Naive B cell (primary cell): ENCODE results near the gene VEGFA. TPM values are rescaled to one million over a fixed set of nuclear protein-coding genes. Genes with fewer than 3 reads are reported as not detected.

Experiments
- ATAC-seq, 2 donors: fragments of 150-1000 bp; cut with Tn5 transposase; 2 replicates each; pipeline ENCODE4 v1.10.0; 2021; ENCODE audit warnings: low read depth in 2 of 2, mild to moderate bottlenecking in 2 of 2, moderate library complexity in 2 of 2
- DNase-seq: peaks from one replicate; pipeline ENCODE4 v3.0.0; 2022
- H3K27ac Mint-ChIP-seq, 6 donors: one replicate each; pipeline ENCODE4 v1.8.0; 2020 to 2022; ENCODE audit warnings: mild to moderate bottlenecking in 6 of 6, mixed read lengths in 6 of 6, moderate library complexity in 5 of 6, inconsistent platforms in 2 of 6
- H3K27me3 Mint-ChIP-seq, 3 donors: one replicate each; pipeline ENCODE4 v1.8.0; 2021 to 2022; ENCODE audit warnings: mixed read lengths in 3 of 3, mild to moderate bottlenecking in 1 of 3
- H3K36me3 Mint-ChIP-seq, 2 donors: one replicate each; pipeline ENCODE4 v1.8.0; 2020 to 2022; ENCODE audit warnings: mixed read lengths in 2 of 2, inconsistent platforms in 1 of 2, mild to moderate bottlenecking in 1 of 2
- H3K4me1 Mint-ChIP-seq, 3 donors: one replicate each; pipeline ENCODE4 v1.8.0; 2020 to 2022; ENCODE audit warnings: mixed read lengths in 3 of 3, inconsistent platforms in 1 of 3, mild to moderate bottlenecking in 1 of 3, moderate library complexity in 1 of 3
- H3K4me3 Mint-ChIP-seq, 8 donors: one replicate each; pipeline ENCODE4 v1.8.0; 2020 to 2022; ENCODE audit warnings: mild to moderate bottlenecking in 8 of 8, mixed read lengths in 8 of 8, moderate library complexity in 8 of 8, inconsistent platforms in 2 of 8
- H3K9me3 Mint-ChIP-seq, 7 donors: one replicate each; pipeline ENCODE4 v1.8.0; 2020 to 2022; ENCODE audit warnings: mixed read lengths in 7 of 7, mild to moderate bottlenecking in 5 of 7, inconsistent platforms in 2 of 7, moderate library complexity in 1 of 7
- polyA plus RNA-seq, 6 donors: library from polyadenylated mRNA; unstranded; fragments of 300-500 nt; fragmentation: Illumina TruSeq; gene quantifications; one replicate each; pipeline ENCODE4 v1.2.3, GENCODE V29; 2021; ENCODE audit warnings: low read depth in 6 of 6

Gene VEGFA
- polyA plus RNA-seq, 6 donors from 2014 or later = 0.08 to 0.70 (median 0.41) TPM; not detected in 2

DNA sequence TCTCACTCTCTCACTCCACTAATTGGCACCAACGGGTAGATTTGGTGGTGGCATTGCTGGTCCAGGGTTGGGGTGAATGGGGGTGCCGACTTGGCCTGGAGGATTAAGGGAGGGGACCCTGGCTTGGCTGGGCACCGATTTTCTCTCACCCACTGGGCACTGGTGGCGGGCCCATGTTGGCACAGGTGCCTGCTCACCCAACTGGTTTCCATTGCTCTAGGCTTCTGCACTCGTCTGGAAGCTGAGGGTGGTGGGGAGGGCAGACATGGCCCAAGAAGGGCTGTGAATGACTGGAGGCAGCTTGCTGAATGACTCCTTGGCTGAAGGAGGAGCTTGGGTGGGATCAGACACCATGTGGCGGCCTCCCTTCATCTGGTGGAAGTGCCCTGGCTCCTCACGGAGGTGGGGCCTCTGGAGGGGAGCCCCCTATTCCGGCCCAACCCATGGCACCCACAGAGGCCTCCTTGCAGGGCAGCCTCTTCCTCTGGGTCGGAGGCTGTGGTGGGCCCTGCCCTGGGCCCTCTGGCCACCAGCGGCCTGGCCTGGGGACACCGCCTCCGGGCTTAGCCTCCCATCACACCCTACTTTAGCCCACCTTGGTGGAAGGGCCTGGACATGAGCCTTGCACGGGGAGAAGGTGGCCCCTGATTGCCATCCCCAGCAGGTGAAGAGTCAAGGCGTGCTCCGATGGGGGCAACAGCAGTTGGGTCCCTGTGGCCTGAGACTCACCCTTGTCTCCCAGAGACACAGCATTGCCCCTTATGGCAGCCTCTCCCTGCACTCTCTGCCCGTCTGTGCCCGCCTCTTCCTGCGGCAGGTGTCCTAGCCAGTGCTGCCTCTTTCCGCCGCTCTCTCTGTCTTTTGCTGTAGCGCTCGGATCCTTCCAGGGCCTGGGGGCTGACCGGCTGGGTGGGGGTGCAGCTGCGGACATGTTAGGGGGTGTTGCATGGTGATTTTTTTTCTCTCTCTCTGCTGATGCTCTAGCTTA, 11.2 kb downstream of the VEGFA start:
- Mint-ChIP-seq H3K27me3 (peaks cover 0 to 8% (median 0%) of the 10 kb centered on the region in 3 donors), H3K9me3 (no peaks in the 10 kb centered on the region), H3K27ac (peak overlapping the region in 1 of 6 donors; percentile 13), H3K4me1 (peaks cover 3 to 9% (median 8%) of the 10 kb centered on the region in 3 donors), H3K36me3 (no peaks in the 10 kb centered on the region), H3K4me3 (no peak overlapping the region)
- DNase-seq (no peak), ATAC-seq (no peak)

GRCh38 chr6:43781941-43782704, 12.1 kb downstream of the VEGFA start:
- DNase-seq (no peak), ATAC-seq (no peak)
- no peak overlapping the region for H3K4me3 Mint-ChIP-seq
- no peaks in the 10 kb centered on the region for H3K36me3 Mint-ChIP-seq
- H3K27ac Mint-ChIP-seq = peak overlapping the region in 1 of 6 donors; percentile 13
- H3K9me3 Mint-ChIP-seq = no peaks in the 10 kb centered on the region
- peaks cover 0 to 8% (median 0%) of the 10 kb centered on the region in 3 donors for H3K27me3 Mint-ChIP-seq
- H3K4me1 Mint-ChIP-seq = no peaks in the 10 kb centered on the region

DNA sequence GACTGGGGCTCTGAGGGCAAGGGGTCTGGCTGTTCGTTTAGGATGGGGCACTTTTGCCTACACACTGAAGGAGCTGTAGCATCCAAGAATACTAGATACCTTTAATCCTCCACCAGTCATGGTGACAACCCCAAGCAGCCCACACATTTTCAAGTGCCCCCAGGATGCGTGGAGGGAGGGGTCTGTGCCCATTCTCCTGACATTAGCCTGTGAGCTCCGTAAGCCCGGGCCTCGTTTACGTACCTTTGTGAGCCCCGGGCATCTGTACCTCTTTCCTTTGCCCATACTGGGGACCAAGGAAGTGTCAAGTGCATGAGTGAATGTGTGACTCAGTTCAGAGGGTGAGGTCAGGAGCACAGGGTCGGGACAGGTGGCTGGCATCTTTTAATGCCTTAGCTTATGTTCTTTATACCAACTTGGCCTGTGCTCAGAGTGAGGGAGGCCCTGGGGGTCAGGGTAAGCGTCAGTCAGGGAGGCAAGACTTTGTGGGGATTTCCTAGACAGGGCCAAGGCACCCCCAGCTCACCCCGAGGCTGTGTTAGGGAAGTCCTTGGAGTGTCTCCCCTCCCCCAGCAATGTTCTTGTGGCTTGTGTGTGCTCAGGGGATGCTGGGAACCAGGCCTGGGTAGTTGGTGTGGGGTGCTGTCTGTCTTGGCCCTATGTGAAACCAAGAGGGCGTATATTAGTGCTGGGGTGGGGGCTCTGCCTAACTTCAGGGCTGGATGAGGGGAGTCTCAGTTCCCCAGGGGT, 12.9 kb downstream of the VEGFA start:
- Mint-ChIP-seq H3K36me3 (no peaks in the 10 kb centered on the region), H3K27ac (peak overlapping the region in 1 of 6 donors; percentile 15), H3K4me1 (no peaks in the 10 kb centered on the region), H3K4me3 (no peak overlapping the region), H3K9me3 (no peaks in the 10 kb centered on the region), H3K27me3 (peaks cover 0 to 8% (median 0%) of the 10 kb centered on the region in 3 donors)
- no peak for ATAC-seq
- no peak for DNase-seq

DNA sequence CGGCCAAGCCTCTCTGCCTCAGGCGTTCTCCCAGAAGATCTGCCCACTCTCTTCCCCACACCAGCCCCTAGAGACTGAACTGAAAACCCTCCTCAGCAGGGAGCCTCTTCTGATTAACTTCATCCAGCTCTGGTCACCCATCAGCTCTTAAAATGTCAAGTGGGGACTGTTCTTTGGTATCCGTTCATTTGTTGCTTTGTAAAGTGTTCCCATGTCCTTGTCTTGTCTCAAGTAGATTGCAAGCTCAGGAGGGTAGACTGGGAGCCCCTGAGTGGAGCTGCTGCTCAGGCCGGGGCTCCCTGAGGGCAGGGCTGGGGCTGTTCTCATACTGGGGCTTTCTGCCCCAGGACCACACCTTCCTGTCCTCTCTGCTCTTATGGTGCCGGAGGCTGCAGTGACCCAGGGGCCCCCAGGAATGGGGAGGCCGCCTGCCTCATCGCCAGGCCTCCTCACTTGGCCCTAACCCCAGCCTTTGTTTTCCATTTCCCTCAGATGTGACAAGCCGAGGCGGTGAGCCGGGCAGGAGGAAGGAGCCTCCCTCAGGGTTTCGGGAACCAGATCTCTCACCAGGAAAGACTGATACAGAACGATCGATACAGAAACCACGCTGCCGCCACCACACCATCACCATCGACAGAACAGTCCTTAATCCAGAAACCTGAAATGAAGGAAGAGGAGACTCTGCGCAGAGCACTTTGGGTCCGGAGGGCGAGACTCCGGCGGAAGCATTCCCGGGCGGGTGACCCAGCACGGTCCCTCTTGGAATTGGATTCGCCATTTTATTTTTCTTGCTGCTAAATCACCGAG, 14.2 kb downstream of the VEGFA start:
- Mint-ChIP-seq H3K27me3 (peaks cover 0 to 6% (median 0%) of the 10 kb centered on the region in 3 donors), H3K9me3 (no peaks in the 10 kb centered on the region), H3K4me1 (no peaks in the 10 kb centered on the region), H3K36me3 (no peaks in the 10 kb centered on the region), H3K27ac (peak overlapping the region in 1 of 6 donors; percentile 74), H3K4me3 (no peak overlapping the region)
- DNase-seq (no peak), ATAC-seq (no peak)

GRCh38 chr6:43785220-43785752, 15.3 kb downstream of the VEGFA start:
- no peak for DNase-seq
- no peak overlapping the region for H3K4me3 Mint-ChIP-seq
- no peak overlapping the region for H3K27ac Mint-ChIP-seq
- no peaks in the 10 kb centered on the region for H3K9me3 Mint-ChIP-seq
- no peak for ATAC-seq
- no peaks in the 10 kb centered on the region for H3K36me3 Mint-ChIP-seq
- no peaks in the 10 kb centered on the region for H3K27me3 Mint-ChIP-seq
- H3K4me1 Mint-ChIP-seq = no peaks in the 10 kb centered on the region

DNA sequence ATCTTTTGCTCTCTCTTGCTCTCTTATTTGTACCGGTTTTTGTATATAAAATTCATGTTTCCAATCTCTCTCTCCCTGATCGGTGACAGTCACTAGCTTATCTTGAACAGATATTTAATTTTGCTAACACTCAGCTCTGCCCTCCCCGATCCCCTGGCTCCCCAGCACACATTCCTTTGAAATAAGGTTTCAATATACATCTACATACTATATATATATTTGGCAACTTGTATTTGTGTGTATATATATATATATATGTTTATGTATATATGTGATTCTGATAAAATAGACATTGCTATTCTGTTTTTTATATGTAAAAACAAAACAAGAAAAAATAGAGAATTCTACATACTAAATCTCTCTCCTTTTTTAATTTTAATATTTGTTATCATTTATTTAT, 15.9 kb downstream of the VEGFA start:
- Mint-ChIP-seq H3K36me3 (no peaks in the 10 kb centered on the region), H3K27ac (no peak overlapping the region), H3K4me3 (no peak overlapping the region), H3K9me3 (no peaks in the 10 kb centered on the region), H3K4me1 (no peaks in the 10 kb centered on the region), H3K27me3 (no peaks in the 10 kb centered on the region)
- DNase-seq (no peak), ATAC-seq (no peak)

DNA sequence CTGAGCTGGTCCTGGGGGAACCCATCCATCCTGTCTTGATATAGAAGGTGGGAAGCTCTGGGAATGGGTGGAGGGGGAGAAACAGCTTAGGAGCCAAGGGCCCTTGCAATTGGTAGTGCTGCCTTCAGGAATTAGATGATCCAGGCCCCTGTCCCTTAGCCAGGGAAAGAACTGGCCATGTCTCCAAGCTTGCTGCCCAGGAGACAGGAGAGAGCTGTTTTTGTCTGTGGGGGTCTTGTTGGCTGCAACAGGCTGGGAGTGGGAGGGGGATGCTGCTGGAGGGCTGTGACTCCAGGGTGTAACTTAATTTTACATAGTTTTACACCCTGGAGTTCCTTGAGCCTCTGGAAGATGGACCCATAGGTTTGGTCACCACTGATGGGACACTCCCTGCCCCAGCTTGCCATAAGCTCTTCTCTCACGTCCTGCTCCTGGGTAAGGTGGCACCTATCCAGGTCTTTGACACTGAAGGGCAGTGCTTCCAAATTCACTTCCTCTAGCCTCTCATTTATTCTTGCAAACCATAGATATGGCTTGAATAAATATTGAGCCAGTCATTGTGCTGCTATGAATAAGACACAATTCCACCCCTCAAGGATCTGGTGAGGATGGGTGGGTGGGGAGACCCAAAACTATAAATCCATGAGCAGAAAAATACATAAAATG, 16.8 kb downstream of the VEGFA start:
- no peaks in the 10 kb centered on the region for H3K4me1 Mint-ChIP-seq
- H3K4me3 Mint-ChIP-seq = no peak overlapping the region
- DNase-seq (no peak), ATAC-seq (no peak)
- H3K27ac Mint-ChIP-seq = no peak overlapping the region
- H3K9me3 Mint-ChIP-seq = no peaks in the 10 kb centered on the region
- no peaks in the 10 kb centered on the region for H3K36me3 Mint-ChIP-seq
- no peaks in the 10 kb centered on the region for H3K27me3 Mint-ChIP-seq

GRCh38 chr6:43788301-43788700, 18.3 kb downstream of the VEGFA start:
- Mint-ChIP-seq H3K4me3 (no peak overlapping the region), H3K27me3 (peaks cover 0 to 4% (median 0%) of the 10 kb centered on the region in 3 donors), H3K4me1 (no peaks in the 10 kb centered on the region), H3K36me3 (no peaks in the 10 kb centered on the region), H3K27ac (peak overlapping the region in 1 of 6 donors; percentile 33), H3K9me3 (no peaks in the 10 kb centered on the region)
- ATAC-seq (no peak), DNase-seq (no peak)

DNA sequence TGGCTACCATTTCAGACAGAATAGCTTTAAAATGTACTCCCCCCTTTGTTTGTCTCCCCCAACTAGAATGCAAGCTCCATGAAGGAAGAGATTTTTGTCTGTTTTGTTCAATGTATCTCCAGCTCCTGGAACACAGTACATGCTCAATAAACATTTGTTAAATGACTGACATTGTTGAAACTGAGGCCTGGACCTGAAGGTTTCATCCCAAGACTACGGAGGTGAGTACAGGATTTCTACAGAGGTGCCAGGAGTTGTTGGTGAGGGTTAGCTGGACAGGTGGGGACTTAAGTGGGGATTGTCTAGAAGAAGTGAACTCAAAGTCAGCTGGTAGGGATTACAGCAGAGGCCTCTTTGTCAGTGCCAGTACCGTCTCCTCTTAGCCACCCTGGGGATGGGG, 19.4 kb downstream of the VEGFA start:
- H3K27me3 Mint-ChIP-seq = peaks cover 0 to 8% (median 0%) of the 10 kb centered on the region in 3 donors
- H3K4me3 Mint-ChIP-seq = no peak overlapping the region
- no peak overlapping the region for H3K27ac Mint-ChIP-seq
- ATAC-seq (no peak), DNase-seq (no peak)
- H3K36me3 Mint-ChIP-seq = no peaks in the 10 kb centered on the region
- no peaks in the 10 kb centered on the region for H3K9me3 Mint-ChIP-seq
- H3K4me1 Mint-ChIP-seq = no peaks in the 10 kb centered on the region

- Mint-ChIP-seq H3K27me3 (peaks cover 0 to 9% (median 0%) of the 10 kb centered on the region in 3 donors), H3K36me3 (no peaks in the 10 kb centered on the region), H3K9me3 (no peaks in the 10 kb centered on the region), H3K4me3 (no peak overlapping the region), H3K4me1 (no peaks in the 10 kb centered on the region), H3K27ac (no peak overlapping the region)
- ATAC-seq = no peak
- DNase-seq = no peak
These were observed 20.0 kb downstream of the VEGFA start for GRCh38 chr6:43790031-43790430.

GRCh38 chr6:43791745-43792422, 21.9 kb downstream of the VEGFA start:
- Mint-ChIP-seq H3K4me3 (no peak overlapping the region), H3K9me3 (no peaks in the 10 kb centered on the region), H3K27me3 (peaks cover 0 to 25% (median 7%) of the 10 kb centered on the region in 3 donors), H3K4me1 (no peaks in the 10 kb centered on the region), H3K27ac (peak overlapping the region in 2 of 6 donors; percentile 17 to 80), H3K36me3 (no peaks in the 10 kb centered on the region)
- ATAC-seq (no peak), DNase-seq (no peak)
